Embryonic facial prominence (tissue), 1 donor: ENCODE measurements around the gene SH3GL1.

ENCODE experiments used
- DNase-seq: peaks from one replicate; pipeline ENCODE4 v3.0.0-alpha.2; 2016; ENCODE audit errors: extremely low spot score

The SH3GL1 gene

GRCh38 chr19:4376028-4376670, 24.2 kb downstream of the SH3GL1 start:
- DNase-seq, result no peak

- DNase-seq, result no peak
Measured at GRCh38 chr19:4375164-4376027, 25.0 kb downstream of the SH3GL1 start.

DNA sequence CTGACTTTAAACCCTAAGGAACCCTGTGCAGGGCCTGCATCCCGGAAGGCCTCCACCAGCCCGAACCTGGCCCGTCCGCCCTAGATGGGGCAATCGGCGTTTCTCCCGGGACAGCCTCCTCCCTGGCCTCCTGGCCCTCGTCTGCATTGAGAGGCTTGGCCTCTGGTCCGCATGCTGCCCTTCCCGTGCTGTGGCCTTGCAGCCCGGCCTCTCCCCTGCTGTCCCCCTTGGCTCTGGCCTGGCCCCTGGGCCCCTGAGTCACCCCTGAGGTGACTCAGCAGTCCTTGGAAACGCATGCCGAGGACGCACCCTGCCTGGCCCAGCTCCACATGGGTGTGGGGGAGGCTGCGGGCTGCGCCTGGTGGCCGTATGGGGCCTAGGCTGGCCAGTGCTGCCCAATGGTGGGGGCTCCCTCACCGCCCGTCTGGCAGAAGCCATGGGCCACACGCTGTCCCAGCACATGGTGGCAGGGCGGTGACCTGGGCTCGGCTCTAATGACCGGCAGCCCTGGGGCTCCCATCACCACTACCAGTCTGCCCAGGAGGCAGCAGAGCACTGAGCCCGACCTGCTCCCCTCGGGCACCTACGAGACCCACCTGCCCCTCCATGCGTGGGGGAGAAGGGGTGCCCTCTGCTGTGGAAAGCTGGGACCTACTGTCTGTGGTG, 25.7 kb downstream of the SH3GL1 start:
- DNase-seq, result no peak

DNA sequence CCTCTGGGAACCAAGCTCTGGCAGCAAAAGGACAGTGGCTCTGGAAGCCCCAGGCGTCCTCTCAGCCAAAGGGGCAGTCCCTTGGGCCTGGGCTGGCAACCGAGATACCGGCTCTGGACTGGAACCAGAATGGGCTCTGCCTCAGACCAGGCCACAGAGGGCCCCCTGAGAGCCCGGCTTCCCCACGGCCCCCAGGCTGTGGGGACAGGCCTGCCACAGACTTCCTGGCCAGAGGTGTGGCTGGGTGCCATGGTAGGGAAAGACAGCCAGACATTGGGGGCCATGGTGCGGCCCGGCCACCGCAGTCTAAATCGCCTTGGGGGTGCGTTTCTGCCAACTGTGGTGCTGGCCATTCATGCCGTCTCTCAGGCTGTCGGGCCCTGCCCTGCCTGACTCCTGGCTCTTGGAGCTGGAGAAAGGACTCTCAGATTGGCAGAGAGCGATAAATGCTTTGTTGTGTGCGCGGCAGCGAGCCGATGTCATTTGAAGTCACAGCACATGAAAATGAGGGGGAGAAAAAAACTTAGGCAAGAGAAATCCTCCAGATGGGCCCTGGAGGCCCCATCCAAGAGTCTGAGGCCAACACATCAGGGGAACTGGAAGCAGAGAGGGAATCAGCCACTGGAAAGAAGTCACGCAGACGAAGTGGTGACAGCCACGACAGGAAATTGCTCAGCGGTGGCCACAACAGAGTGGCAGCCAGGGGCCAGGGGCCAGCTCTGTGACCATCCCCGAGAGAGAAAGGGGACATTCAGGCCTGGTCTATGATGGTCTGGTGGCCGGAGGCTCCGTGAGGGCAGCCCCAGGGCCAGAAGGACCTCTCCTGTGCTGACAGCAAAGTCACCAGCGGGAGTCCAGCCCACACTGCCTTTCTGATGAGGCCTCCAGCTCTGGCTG, 26.5 kb downstream of the SH3GL1 start:
- no peak for DNase-seq

GRCh38 chr19:4373013-4373367, 27.4 kb downstream of the SH3GL1 start:
- no peak for DNase-seq

GRCh38 chr19:4372165-4373012, 28.0 kb downstream of the SH3GL1 start:
- no peak for DNase-seq

- no peak for DNase-seq
Measured at GRCh38 chr19:4371247-4372164, 28.8 kb downstream of the SH3GL1 start.

DNA sequence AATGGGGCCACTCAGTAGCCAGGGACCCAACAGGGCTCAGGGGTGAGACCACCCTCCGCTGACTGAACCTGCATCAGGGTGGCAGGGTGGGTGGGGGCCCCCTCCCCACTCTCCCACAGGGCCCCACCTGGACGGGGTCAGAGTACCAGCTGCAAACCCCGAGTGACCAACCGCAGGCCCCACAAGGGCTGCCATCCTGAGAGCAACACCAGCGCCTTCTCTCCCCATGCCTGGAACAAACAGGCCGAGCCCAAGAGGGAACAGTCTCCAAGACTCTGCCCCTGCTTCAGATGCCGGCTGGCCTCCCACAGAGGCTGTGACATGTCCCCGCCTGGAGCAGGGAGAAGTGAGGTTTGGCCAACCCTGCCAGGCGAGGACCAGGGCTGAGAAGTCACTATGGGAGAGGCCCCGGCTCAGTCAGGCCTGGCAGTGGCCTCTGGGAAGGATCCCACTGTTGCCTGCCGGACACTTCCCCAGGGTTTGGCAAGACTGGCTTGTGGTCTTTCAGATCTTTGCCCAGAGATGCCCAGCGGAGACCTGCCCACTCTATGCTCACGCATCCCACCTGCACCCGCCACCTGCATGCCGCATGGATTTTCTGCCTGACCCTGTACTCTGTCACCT, 29.8 kb downstream of the SH3GL1 start:
- no peak for DNase-seq

GRCh38 chr19:4369888-4370260, 30.5 kb downstream of the SH3GL1 start:
- no peak for DNase-seq

GRCh38 chr19:4369109-4369887, 31.0 kb downstream of the SH3GL1 start:
- DNase-seq, result no peak

DNA sequence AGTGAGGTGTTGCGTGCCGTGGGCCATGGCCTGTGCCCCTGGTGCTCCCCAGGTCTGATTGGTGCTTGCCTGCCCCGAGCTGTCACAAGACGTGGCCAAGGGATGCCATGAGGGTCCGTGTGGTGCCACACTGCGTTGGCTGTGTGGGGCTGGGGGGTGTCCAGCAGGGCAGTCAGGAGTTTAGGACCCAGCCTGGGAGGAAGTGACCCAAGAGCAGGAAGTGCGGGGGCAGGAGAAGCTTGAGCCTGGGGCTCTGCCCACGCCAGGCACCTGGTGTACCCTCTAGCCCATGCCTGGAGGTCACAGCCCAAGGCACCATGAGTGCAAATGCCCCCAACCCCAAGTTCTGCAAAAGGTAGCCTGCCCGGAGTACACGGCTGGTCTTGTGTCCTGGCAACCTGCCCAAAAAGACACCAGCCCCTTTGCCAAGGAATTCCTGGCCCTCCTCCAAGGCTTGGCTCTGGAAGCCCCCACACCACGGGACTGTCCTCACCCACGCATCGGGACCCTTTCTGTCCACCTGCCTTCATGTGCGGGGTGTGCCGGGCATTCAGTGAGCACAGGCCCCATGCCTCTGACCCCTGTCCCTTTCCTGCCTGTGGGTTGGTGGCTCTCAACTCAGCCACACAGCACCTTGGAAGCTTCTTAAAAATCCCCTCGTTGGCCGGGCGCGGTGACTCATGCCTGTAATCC, 32.1 kb downstream of the SH3GL1 start:
- DNase-seq, result no peak

DNA sequence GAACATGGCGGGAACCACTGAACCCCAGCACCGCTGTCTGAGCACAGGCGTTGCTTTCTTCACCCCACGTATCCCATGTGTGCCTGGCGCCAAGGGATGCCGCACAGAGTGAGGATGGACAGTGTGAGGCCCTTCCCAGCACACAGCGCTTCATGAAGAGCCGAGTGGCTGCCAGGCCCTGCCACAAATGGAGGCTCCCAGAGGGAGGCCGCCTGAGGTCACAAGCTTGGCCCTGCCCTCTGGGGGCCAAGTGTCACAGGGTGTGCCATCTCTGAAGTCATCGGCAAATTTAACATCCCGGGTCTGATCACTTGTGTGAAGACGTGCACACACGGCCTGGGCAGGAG, 32.6 kb downstream of the SH3GL1 start:
- no peak for DNase-seq

DNA sequence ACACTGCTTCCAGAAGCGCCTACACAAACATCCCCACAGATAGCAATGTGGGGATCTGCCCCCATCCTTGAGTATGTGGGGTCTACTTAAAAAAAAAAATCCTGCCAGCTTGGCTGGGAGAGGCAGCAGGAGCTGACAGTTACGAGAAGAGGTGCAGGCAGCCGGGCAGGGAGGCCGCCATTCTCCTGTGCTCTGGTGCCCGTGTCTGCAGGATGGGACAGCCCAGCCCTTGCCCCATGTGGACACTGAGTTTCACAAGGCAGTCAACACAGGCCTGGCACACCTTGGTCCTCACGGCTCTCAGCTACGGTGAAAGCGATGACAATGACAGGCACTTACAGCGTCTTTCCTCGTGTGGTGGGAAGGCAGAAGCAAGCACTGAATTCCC, 33.0 kb downstream of the SH3GL1 start:
- DNase-seq, result no peak

DNA sequence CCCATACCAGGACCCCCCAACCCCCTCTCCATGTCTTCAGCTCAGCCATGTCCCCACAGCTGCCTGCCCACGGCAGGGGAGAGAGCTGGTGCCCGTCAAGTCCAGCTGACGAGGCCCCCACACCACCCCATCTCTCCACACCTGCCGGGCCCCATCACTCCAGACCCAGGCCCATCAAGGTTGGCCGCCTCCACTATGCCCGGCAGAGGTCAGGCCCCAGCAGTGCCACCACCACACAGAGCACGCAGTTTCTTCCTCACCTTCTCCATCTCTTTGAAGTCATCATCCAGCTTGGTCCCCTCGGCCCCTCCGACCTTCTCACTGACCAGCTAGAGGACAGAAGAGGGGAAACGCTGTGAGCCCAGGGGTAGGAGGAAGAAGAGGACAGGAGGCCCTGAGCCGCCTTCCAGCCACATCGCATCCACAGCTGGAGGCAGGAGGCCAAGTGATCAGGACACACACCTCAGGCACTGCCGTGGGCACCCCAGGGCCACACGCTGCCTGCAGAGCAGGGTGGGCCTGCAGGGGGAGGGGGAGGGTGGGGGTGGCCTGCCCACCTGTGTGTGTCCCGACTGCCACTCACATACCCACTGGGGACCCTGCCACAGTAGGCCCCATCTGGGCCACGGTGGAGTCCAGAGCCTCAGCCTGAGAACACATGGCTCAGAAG, 33.5 kb downstream of the SH3GL1 start:
- DNase-seq, result no peak

GRCh38 chr19:4365791-4366665, 34.3 kb downstream of the SH3GL1 start:
- DNase-seq, result no peak

DNA sequence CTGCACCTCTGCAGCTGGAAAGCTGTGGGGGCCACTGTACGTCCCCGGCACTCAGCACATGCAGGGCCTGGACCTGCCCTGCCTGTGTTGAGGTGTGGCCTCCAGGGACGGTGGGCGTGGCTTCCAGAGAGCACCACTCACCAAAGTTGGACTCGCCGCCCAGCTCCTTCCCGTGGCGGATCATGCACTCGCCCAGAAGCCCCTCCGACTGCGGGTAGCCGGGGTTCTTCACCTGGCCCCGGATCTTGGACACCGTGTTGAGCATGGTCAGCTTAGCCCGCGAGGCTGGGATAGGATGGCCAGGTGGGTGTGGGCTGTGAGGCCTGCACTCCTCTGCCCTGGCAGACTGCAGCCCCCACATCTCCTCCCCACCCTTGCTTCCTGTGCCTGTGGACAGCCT, 35.0 kb downstream of the SH3GL1 start:
- DNase-seq, result no peak
